ENCODE measurements around the gene TRIM63. TPM values are rescaled to one million over a fixed set of nuclear protein-coding genes. Genes with fewer than 3 reads are reported as not detected.
A peak's percentile ranks its signal among the peaks of the same experiment; 100 is the strongest.

TRIM63 gene
- total and polyA plus RNA-seq, 2 donors (not counting 1 experiment from before 2014, with no cell fraction given), result not detected

- Histone ChIP-seq H3K27ac (ENCODE audit: insufficient read depth, low read length) (no peak overlapping the region), H3K27me3 (ENCODE audit: control insufficient read depth, insufficient read depth, low read length) (peaks cover 3% of the 10 kb centered on the region), H3K9ac (ENCODE audit: insufficient read depth, low read length) (no peak overlapping the region), H3K9me3 (ENCODE audit: control insufficient read depth, insufficient read depth, low read depth, low read length) (no peaks in the 10 kb centered on the region), H3K79me2 (ENCODE audit: control insufficient read depth, insufficient read depth, low read length) (no peaks in the 10 kb centered on the region), H3K4me1 (ENCODE audit: control insufficient read depth, extremely low read depth, insufficient read depth, low read length) (peaks cover 6% of the 10 kb centered on the region), H4K20me1 (ENCODE audit: control insufficient read depth, extremely low read depth, insufficient read depth, low read length) (no peaks in the 10 kb centered on the region), H3K36me3 (ENCODE audit: control insufficient read depth, insufficient read depth, low read length) (no peaks in the 10 kb centered on the region), H3K4me2 (ENCODE audit: extremely low read depth, insufficient read depth, low read length) (no peak overlapping the region), H2AFZ (ENCODE audit: low read length) (no peak overlapping the region), H3K4me3 (replicated peaks in 1 of 4; ENCODE audit: control extremely low read depth in 1 of 4, insufficient read depth in 1 of 4, low read depth in 3 of 4, low read length in 4 of 4) (no peak overlapping the region)
- DNase-seq (ENCODE audit: low read depth in 2 of 2), result no peak
- TF ChIP-seq CTCF (conservative IDR thresholded peaks at IDR 0.05 in 1 of 2, IDR thresholded peaks at IDR 0.05 in 1 of 2; ENCODE audit: low read depth in 1 of 2, low read length in 2 of 2) (no peak), EZH2 (IDR thresholded peaks at IDR 0.05; ENCODE audit: low read length, missing control alignments) (no peak)
Observed at GRCh38 chr1:26031196-26031595, 36.2 kb downstream of the TRIM63 start.

- peak in 1 of 2 donors; percentile 6 for DNase-seq (ENCODE audit: low read depth in 2 of 2)
- Histone ChIP-seq H2AFZ (ENCODE audit: low read length) (no peak overlapping the region), H3K9ac (ENCODE audit: insufficient read depth, low read length) (no peak overlapping the region), H3K27me3 (ENCODE audit: control insufficient read depth, insufficient read depth, low read length) (peaks cover 3% of the 10 kb centered on the region), H4K20me1 (ENCODE audit: control insufficient read depth, extremely low read depth, insufficient read depth, low read length) (no peaks in the 10 kb centered on the region), H3K27ac (ENCODE audit: insufficient read depth, low read length) (no peak overlapping the region), H3K4me2 (ENCODE audit: extremely low read depth, insufficient read depth, low read length) (no peak overlapping the region), H3K4me1 (ENCODE audit: control insufficient read depth, extremely low read depth, insufficient read depth, low read length) (peaks cover 3% of the 10 kb centered on the region), H3K9me3 (ENCODE audit: control insufficient read depth, insufficient read depth, low read depth, low read length) (no peaks in the 10 kb centered on the region), H3K4me3 (replicated peaks in 1 of 4; ENCODE audit: control extremely low read depth in 1 of 4, insufficient read depth in 1 of 4, low read depth in 3 of 4, low read length in 4 of 4) (no peak overlapping the region), H3K79me2 (ENCODE audit: control insufficient read depth, insufficient read depth, low read length) (no peaks in the 10 kb centered on the region), H3K36me3 (ENCODE audit: control insufficient read depth, insufficient read depth, low read length) (no peaks in the 10 kb centered on the region)
- peak in 1 of 2 donors; percentile 10 for TF ChIP-seq CTCF (conservative IDR thresholded peaks at IDR 0.05 in 1 of 2, IDR thresholded peaks at IDR 0.05 in 1 of 2; ENCODE audit: low read depth in 1 of 2, low read length in 2 of 2)
- TF ChIP-seq EZH2 (IDR thresholded peaks at IDR 0.05; ENCODE audit: low read length, missing control alignments), result no peak
Observed at GRCh38 chr1:26029864-26030481, 37.5 kb downstream of the TRIM63 start.

DNA sequence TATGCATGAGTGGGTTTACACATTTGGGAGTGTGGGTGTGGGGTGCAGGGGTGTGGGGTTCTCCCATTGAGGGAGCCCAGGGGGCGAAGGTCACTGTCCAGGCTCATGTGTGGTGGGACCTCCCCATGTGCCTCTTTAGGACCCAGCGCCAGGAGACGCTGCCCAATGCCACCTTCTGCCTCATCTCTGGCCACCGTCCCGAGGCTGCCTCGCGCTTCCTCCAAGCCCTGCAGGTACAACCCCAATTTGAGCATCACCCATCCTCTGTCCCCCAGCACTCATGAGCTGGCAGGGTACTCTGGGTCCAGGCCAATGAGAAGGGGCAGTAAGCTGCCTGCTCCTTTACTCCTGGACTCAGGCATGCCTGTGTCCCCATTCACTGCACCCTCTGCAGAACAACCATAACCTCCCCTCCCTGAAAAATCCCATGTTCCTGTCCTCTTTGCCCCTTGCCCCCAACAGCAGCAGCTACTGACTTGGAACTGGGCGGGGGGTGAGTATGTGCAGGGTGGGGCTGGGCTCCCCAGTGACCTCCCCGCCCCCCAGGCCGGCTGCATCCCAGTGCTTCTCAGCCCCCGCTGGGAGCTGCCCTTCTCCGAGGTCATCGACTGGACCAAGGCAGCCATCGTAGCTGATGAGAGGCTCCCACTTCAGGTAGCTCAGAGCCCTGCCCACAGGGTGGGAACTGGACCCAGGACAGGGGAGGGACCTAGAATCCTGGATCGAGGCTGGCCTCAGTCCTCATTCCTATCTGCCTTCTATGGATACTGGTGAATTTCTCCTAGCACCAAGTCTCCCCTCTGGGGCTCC, 38.2 kb downstream of the TRIM63 start:
- Histone ChIP-seq H3K4me2 (ENCODE audit: extremely low read depth, insufficient read depth, low read length) (no peak overlapping the region), H4K20me1 (ENCODE audit: control insufficient read depth, extremely low read depth, insufficient read depth, low read length) (no peaks in the 10 kb centered on the region), H3K27me3 (ENCODE audit: control insufficient read depth, insufficient read depth, low read length) (peaks cover 3% of the 10 kb centered on the region), H3K9me3 (ENCODE audit: control insufficient read depth, insufficient read depth, low read depth, low read length) (no peaks in the 10 kb centered on the region), H3K79me2 (ENCODE audit: control insufficient read depth, insufficient read depth, low read length) (no peaks in the 10 kb centered on the region), H3K4me3 (replicated peaks in 1 of 4; ENCODE audit: control extremely low read depth in 1 of 4, insufficient read depth in 1 of 4, low read depth in 3 of 4, low read length in 4 of 4) (no peak overlapping the region), H3K9ac (ENCODE audit: insufficient read depth, low read length) (no peak overlapping the region), H3K4me1 (ENCODE audit: control insufficient read depth, extremely low read depth, insufficient read depth, low read length) (no peaks in the 10 kb centered on the region), H3K27ac (ENCODE audit: insufficient read depth, low read length) (no peak overlapping the region), H2AFZ (ENCODE audit: low read length) (no peak overlapping the region), H3K36me3 (ENCODE audit: control insufficient read depth, insufficient read depth, low read length) (no peaks in the 10 kb centered on the region)
- DNase-seq (ENCODE audit: low read depth in 2 of 2), result no peak
- TF ChIP-seq EZH2 (IDR thresholded peaks at IDR 0.05; ENCODE audit: low read length, missing control alignments) (no peak), CTCF (conservative IDR thresholded peaks at IDR 0.05 in 1 of 2, IDR thresholded peaks at IDR 0.05 in 1 of 2; ENCODE audit: low read depth in 1 of 2, low read length in 2 of 2) (no peak)
